OCI-LY3 (cell line): ENCODE data around the gene MTA2.

Source experiments
- H2AFZ ChIP-seq: fragments of 200-600, 300-600 bp; shearing (Covaris generic); 2 replicates; pipeline ENCODE4 v1.6.0; 2014; ENCODE audit warnings: antibody characterized with exemption, low read depth, low read length
- H3K27ac ChIP-seq: fragments of 200-600, 300-600 bp; sonication (generic); 2 replicates; pipeline ENCODE4 v1.5.1; 2014; ENCODE audit warnings: mild to moderate bottlenecking, low read length, moderate library complexity, mixed read lengths
- H3K27me3 ChIP-seq: fragments of 200-600, 300-600 bp; sonication (generic); 2 replicates; pipeline ENCODE4 v1.6.1; 2014; ENCODE audit warnings: low read depth, low read length, mixed read lengths
- H3K36me3 ChIP-seq: fragments of 200-600, 300-600 bp; sonication (generic); replicated peaks from 2 replicates; pipeline ENCODE3; 2014; ENCODE audit warnings: low read depth, low read length, mixed read lengths
- H3K4me1 ChIP-seq: fragments of 300-600, 200-600 bp; sonication (generic); 2 replicates; pipeline ENCODE4 v1.6.1; 2014; ENCODE audit warnings: low read length, mixed read lengths
- H3K4me2 ChIP-seq: fragments of 200-600, 300-600 bp; sonication (generic); 2 replicates; pipeline ENCODE4 v1.6.1; 2014; ENCODE audit warnings: low read length, mixed read lengths
- H3K4me3 ChIP-seq: fragments of 300-600, 200-600 bp; sonication (generic); 2 replicates; pipeline ENCODE4 v1.5.1; 2014; ENCODE audit warnings: antibody characterized with exemption, mild to moderate bottlenecking, low read length, moderate library complexity
- H3K79me2 ChIP-seq: fragments of 300-600, 200-600 bp; shearing (Covaris generic); 2 replicates; pipeline ENCODE4 v1.6.1; 2014; ENCODE audit warnings: mild to moderate bottlenecking, low read length, mixed read lengths
- H3K9ac ChIP-seq: fragments of 300-600, 200-600 bp; shearing (Covaris generic); 2 replicates; pipeline ENCODE4 v1.6.0; 2014; ENCODE audit warnings: mild to moderate bottlenecking, low read length, moderate library complexity
- H3K9me3 ChIP-seq: fragments of 200-600, 300-600 bp; shearing (Covaris generic); 2 replicates; pipeline ENCODE4 v1.6.1; 2014; ENCODE audit warnings: low read length, mixed read lengths; ENCODE audit not compliant: insufficient read depth
- H4K20me1 ChIP-seq: fragments of 200-600, 300-600 bp; sonication (generic); 2 replicates; pipeline ENCODE4 v1.6.1; 2016; ENCODE audit warnings: low read length, mixed read lengths; ENCODE audit not compliant: insufficient read depth
- EZH2phosphoT487 ChIP-seq: fragments of 200-600 bp; shearing (Covaris generic); IDR thresholded peaks from 2 replicates; pipeline ENCODE4 v1.6.1; 2018; ENCODE audit warnings: antibody characterized with exemption, mixed run types, low read depth
- TF ChIP-seq, protein P1 (sequence below): fragments of 200-600, 300-600 bp; sonication (generic); IDR thresholded peaks from 2 replicates; pipeline ENCODE4 v1.5.1; 2014; ENCODE audit warnings: antibody characterized with exemption, low read length, low read depth

MTA2 gene

DNA sequence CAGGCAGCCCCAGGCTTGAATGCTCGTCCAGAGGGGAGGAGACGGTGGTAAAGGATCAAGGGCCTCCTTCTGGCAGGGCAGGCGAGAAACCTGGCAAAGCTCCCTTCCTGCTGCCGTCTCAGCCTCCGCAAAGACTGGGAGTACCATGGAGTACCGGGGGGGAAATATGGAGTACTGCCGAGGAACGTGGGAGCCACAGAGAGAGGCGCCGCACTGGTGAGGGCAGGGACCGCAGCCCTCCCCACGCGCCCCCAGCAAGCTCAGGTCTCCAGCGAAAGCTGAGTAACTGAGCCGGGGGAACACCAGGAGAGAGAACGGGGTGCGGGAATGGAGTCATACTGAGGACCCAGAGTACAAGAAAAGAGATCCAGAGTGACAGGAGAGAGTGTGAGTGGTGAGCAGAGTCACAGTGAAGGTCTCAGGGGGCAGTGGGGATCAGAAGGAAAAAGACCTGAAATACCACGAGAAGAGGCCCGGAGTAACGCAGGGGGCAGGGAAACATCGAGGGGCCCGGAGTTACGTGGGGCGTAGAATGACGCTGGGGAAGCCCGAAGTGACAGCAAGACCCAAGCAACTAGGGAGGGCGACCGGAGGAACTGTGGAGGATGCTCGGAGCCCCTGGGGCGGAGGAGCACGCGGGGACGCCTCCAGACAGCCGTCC lies 10.2 kb upstream of the MTA2 start:
- Histone ChIP-seq H4K20me1 (no peaks in the 10 kb centered on the region), H3K27ac (peak overlapping the region; percentile 72), H3K9ac (peak overlapping the region; percentile 96), H3K9me3 (no peaks in the 10 kb centered on the region), H3K4me2 (peak overlapping the region; percentile 96), H3K4me3 (peak overlapping the region; percentile 91), H2AFZ (peak overlapping the region; percentile 31), H3K4me1 (peaks cover 9% of the 10 kb centered on the region), H3K27me3 (no peaks in the 10 kb centered on the region), H3K79me2 (peaks cover 16% of the 10 kb centered on the region), H3K36me3 (peaks cover 15% of the 10 kb centered on the region)
- TF ChIP-seq, protein P1, sequence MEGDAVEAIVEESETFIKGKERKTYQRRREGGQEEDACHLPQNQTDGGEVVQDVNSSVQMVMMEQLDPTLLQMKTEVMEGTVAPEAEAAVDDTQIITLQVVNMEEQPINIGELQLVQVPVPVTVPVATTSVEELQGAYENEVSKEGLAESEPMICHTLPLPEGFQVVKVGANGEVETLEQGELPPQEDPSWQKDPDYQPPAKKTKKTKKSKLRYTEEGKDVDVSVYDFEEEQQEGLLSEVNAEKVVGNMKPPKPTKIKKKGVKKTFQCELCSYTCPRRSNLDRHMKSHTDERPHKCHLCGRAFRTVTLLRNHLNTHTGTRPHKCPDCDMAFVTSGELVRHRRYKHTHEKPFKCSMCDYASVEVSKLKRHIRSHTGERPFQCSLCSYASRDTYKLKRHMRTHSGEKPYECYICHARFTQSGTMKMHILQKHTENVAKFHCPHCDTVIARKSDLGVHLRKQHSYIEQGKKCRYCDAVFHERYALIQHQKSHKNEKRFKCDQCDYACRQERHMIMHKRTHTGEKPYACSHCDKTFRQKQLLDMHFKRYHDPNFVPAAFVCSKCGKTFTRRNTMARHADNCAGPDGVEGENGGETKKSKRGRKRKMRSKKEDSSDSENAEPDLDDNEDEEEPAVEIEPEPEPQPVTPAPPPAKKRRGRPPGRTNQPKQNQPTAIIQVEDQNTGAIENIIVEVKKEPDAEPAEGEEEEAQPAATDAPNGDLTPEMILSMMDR = no peak
- no peak for TF ChIP-seq EZH2phosphoT487

DNA sequence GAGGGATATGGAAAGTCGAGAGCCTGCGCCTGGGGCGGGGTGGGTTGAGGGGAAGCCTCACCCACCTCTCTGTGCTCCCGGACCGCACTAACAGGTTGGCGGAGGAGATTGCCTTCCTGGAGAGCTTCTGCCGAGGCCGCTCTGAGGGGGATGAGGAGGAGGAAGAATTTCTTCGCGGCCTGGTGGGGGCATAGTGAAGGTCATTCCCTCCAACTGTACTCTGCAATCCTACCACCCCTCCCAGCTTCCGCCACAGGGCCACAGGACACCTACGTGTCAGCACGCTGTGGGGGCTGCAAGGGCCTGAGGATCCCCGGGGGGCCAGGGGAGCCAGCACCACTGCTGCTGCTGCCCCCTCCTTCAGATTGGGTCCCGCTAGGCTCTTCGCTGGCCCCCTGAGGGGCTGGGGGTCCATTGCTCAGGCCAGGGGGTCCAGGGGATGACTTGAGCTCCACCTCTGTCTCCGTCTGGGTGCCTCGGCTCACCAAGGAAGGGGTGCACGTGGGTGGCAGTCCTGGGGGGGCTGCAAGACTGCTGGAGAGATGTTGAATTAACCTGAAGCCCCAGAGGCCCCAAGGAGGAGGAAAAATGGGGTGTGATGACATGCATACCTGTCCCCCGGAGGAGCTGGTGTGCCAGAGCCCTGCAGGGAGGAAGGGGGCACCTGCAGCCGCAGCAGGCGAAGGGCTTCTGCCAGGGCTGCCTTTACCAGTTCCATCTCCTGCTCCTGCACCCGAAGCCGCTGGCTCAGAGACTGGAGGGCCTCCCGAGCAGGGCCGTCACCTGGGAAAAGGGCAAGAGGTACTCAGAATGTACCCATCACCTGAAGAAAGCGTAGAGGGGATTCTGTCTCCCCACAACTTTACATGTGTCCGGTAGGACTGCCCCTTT lies 9.4 kb upstream of the MTA2 start:
- H3K27ac ChIP-seq = peak overlapping the region; percentile 72
- H2AFZ ChIP-seq = 0 out of 2 replicates have a peak overlapping the region, but pooled peaks have one; percentile 31
- no peaks in the 10 kb centered on the region for H3K9me3 ChIP-seq
- peaks cover 15% of the 10 kb centered on the region for H3K36me3 ChIP-seq
- H3K4me1 ChIP-seq = peaks cover 9% of the 10 kb centered on the region
- H3K4me2 ChIP-seq = peak overlapping the region; percentile 96
- no peak for TF ChIP-seq EZH2phosphoT487
- TF ChIP-seq, protein P1 = no peak
- peak overlapping the region; percentile 91 for H3K4me3 ChIP-seq
- H3K9ac ChIP-seq = peak overlapping the region; percentile 96
- no peaks in the 10 kb centered on the region for H4K20me1 ChIP-seq
- H3K79me2 ChIP-seq = peaks cover 16% of the 10 kb centered on the region
- H3K27me3 ChIP-seq = no peaks in the 10 kb centered on the region

DNA sequence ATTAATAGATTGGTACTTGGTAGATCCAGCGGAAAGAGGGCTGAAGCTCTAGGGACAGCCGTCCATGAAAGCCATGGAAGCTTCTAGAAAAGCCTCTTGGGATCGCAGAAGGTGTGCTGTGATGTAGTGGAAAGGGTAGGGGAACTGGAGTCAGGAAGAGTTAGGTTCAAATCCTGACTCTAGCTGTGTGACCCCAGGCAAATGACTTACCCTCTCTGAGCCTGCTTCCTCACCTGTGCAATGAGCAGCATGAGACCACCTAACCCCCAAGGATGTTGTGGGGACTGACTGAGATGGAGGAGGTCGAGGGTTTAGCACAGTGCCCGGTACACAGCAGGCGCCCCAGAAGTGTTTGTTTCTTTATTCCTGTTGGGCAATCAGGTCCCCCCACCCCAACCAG lies 8.7 kb upstream of the MTA2 start:
- Histone ChIP-seq H3K4me2 (no peak overlapping the region), H2AFZ (no peak overlapping the region), H3K9me3 (no peaks in the 10 kb centered on the region), H3K27ac (no peak overlapping the region), H3K36me3 (peaks cover 15% of the 10 kb centered on the region), H3K9ac (no peak overlapping the region), H3K79me2 (peaks cover 16% of the 10 kb centered on the region), H3K4me3 (no peak overlapping the region), H3K4me1 (peaks cover 9% of the 10 kb centered on the region), H4K20me1 (no peaks in the 10 kb centered on the region), H3K27me3 (no peaks in the 10 kb centered on the region)
- TF ChIP-seq, protein P1 = no peak
- no peak for TF ChIP-seq EZH2phosphoT487

DNA sequence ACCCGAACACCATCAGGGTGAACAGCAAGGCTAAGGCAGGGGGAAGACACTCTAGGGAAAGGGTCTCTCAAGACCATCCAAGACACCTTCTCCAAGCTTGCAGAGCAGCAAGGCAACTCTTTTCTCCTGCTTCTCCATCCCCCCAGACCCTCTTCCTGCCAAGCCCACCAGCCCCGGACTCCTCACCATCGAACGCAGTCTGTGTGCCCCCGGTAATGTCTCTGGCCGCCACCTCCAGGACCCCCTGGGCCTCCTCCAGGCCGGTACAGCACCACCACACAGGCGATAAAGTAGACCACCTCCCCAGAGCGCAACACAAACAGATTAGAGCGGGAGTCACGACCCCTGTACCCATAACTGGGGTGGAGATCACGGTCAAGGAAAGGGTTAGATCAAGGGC lies 7.1 kb upstream of the MTA2 start:
- peaks cover 16% of the 10 kb centered on the region for H3K79me2 ChIP-seq
- TF ChIP-seq, protein P1 = no peak
- TF ChIP-seq EZH2phosphoT487 = no peak

More for the DNA sequence above, 7.1 kb upstream of the MTA2 start:
- no peak overlapping the region for H2AFZ ChIP-seq
- H3K4me2 ChIP-seq = no peak overlapping the region
- no peaks in the 10 kb centered on the region for H3K9me3 ChIP-seq
- H3K36me3 ChIP-seq = peaks cover 16% of the 10 kb centered on the region
- no peaks in the 10 kb centered on the region for H3K27me3 ChIP-seq
- no peak overlapping the region for H3K27ac ChIP-seq
- H3K9ac ChIP-seq = no peak overlapping the region
- H3K4me1 ChIP-seq = peaks cover 9% of the 10 kb centered on the region
- no peaks in the 10 kb centered on the region for H4K20me1 ChIP-seq
- H3K4me3 ChIP-seq = no peak overlapping the region
